DOHH2 (cell line): ENCODE data around the gene GPATCH4.

Experiments
- H3F3A ChIP-seq: fragments of 200-600 bp; sonication (generic), shearing (Covaris generic); 2 replicates; pipeline ENCODE4 v1.6.0; 2016; ENCODE audit warnings: antibody characterized with exemption, mild to moderate bottlenecking; ENCODE audit not compliant: control insufficient read depth, insufficient read depth
- H3K27ac ChIP-seq: fragments of 200-600 bp; sonication (generic); 2 replicates; pipeline ENCODE4 v1.5.1; 2014; ENCODE audit warnings: low read depth, mild to moderate bottlenecking, low read length, moderate library complexity
- H3K27me3 ChIP-seq: fragments of 200-600 bp; sonication (generic); 2 replicates; pipeline ENCODE4 v1.6.1; 2014; ENCODE audit warnings: mild to moderate bottlenecking, low read length, mixed read lengths; ENCODE audit not compliant: control insufficient read depth
- H3K36me3 ChIP-seq: fragments of 200-600 bp; sonication (generic); 2 replicates; pipeline ENCODE4 v1.6.1; 2014; ENCODE audit warnings: mild to moderate bottlenecking, low read length, moderate library complexity, mixed read lengths; ENCODE audit not compliant: control insufficient read depth
- H3K4me1 ChIP-seq: fragments of 200-600 bp; sonication (generic); 2 replicates; pipeline ENCODE4 v1.6.1; 2014; ENCODE audit warnings: mild to moderate bottlenecking, low read length, mixed read lengths; ENCODE audit not compliant: control insufficient read depth
- H3K4me2 ChIP-seq: fragments of 200-600 bp; sonication (generic); 2 replicates; pipeline ENCODE4 v1.6.0; 2014; ENCODE audit warnings: mild to moderate bottlenecking, low read length, moderate library complexity
- H3K4me3 ChIP-seq: fragments of 200-600 bp; sonication (generic); 2 replicates; pipeline ENCODE4 v1.5.1; 2014; ENCODE audit warnings: mild to moderate bottlenecking, low read length, mixed read lengths
- H3K79me2 ChIP-seq: fragments of 200-600 bp; sonication (generic); 2 replicates; pipeline ENCODE4 v1.6.1; 2014; ENCODE audit warnings: mild to moderate bottlenecking, low read length, mixed read lengths; ENCODE audit not compliant: control insufficient read depth
- H3K9me2 ChIP-seq: fragments of 200-600 bp; sonication (generic); replicated peaks from 2 replicates; pipeline ENCODE4 v1.6.1; 2014; ENCODE audit warnings: mild to moderate bottlenecking, low read length, mixed read lengths; ENCODE audit not compliant: control insufficient read depth
- H3K9me3 ChIP-seq: fragments of 200-600 bp; sonication (generic); 2 replicates; pipeline ENCODE4 v1.6.1; 2014; ENCODE audit warnings: antibody characterized with exemption, low read length, mixed read lengths; ENCODE audit not compliant: control insufficient read depth, insufficient read depth
- H4K20me1 ChIP-seq: fragments of 200-600 bp; sonication (generic); 2 replicates; pipeline ENCODE4 v1.6.0; 2014; ENCODE audit warnings: low read depth, mild to moderate bottlenecking, antibody characterized with exemption, low read length, moderate library complexity; ENCODE audit not compliant: control insufficient read depth, insufficient read depth
- CTCF ChIP-seq: fragments of 200-600 bp; sonication (generic); IDR thresholded peaks from one replicate; pipeline ENCODE4 v1.5.1; 2014; ENCODE audit warnings: antibody characterized with exemption, mild to moderate bottlenecking, low read depth, low read length; ENCODE audit not compliant: poor library complexity, severe bottlenecking
- EZH2phosphoT487 ChIP-seq: fragments of 200-600 bp; sonication (generic); IDR thresholded peaks from 2 replicates; pipeline ENCODE4 v1.6.1; 2017; ENCODE audit warnings: borderline replicate concordance, mild to moderate bottlenecking, antibody characterized with exemption, low read length, moderate library complexity, mixed read lengths

Gene GPATCH4

GRCh38 chr1:156640842-156641706 lies 39.8 kb upstream of the GPATCH4 start:
- H3K4me1 ChIP-seq: peaks cover 8% of the 10 kb centered on the region
- TF ChIP-seq EZH2phosphoT487 (no peak), CTCF (no peak)
- no peaks in the 10 kb centered on the region for H3F3A ChIP-seq
- no peaks in the 10 kb centered on the region for H3K36me3 ChIP-seq
- H3K27me3 ChIP-seq: peaks cover 78% of the 10 kb centered on the region
- no peaks in the 10 kb centered on the region for H3K9me3 ChIP-seq
- H3K79me2 ChIP-seq: no peaks in the 10 kb centered on the region
- H3K9me2 ChIP-seq: no peaks in the 10 kb centered on the region
- no peak overlapping the region for H3K4me3 ChIP-seq
- H3K4me2 ChIP-seq: no peak overlapping the region
- H4K20me1 ChIP-seq: 0 out of 2 replicates have a peak, but pooled peaks cover 2% of the 10 kb centered on the region
- H3K27ac ChIP-seq: no peak overlapping the region

GRCh38 chr1:156639601-156640101 lies 38.4 kb upstream of the GPATCH4 start:
- Histone ChIP-seq H3F3A (no peaks in the 10 kb centered on the region), H3K9me2 (no peaks in the 10 kb centered on the region), H4K20me1 (no peaks in the 10 kb centered on the region), H3K4me3 (no peak overlapping the region), H3K4me2 (no peak overlapping the region), H3K79me2 (no peaks in the 10 kb centered on the region), H3K36me3 (no peaks in the 10 kb centered on the region), H3K27me3 (peaks cover 75% of the 10 kb centered on the region), H3K9me3 (no peaks in the 10 kb centered on the region), H3K4me1 (peaks cover 8% of the 10 kb centered on the region), H3K27ac (no peak overlapping the region)
- TF ChIP-seq CTCF: no peak
- no peak for TF ChIP-seq EZH2phosphoT487

GRCh38 chr1:156638189-156638985 lies 37.1 kb upstream of the GPATCH4 start:
- Histone ChIP-seq H3K9me3 (no peaks in the 10 kb centered on the region), H3K79me2 (no peaks in the 10 kb centered on the region), H3K4me2 (no peak overlapping the region), H4K20me1 (no peaks in the 10 kb centered on the region), H3K27ac (no peak overlapping the region), H3K27me3 (peaks cover 68% of the 10 kb centered on the region), H3K9me2 (no peaks in the 10 kb centered on the region), H3K4me3 (no peak overlapping the region), H3F3A (no peaks in the 10 kb centered on the region), H3K36me3 (no peaks in the 10 kb centered on the region), H3K4me1 (peaks cover 1% of the 10 kb centered on the region)
- TF ChIP-seq CTCF (no peak), EZH2phosphoT487 (no peak)
